Colon (tissue), 2 donors: Measurements from ENCODE around the gene FOXF1.

ENCODE experiments used
- FAIRE-seq: peaks from 2 replicates; lab custom pipeline; 2012; peaks lifted over from hg19 to GRCh38; lab: Jason Lieb, UNC
- donor health status: control.
- donor health status: control.

Gene FOXF1

GRCh38 chr16:86534779-86535615 lies 24.7 kb downstream of the FOXF1 start:
- no peak for FAIRE-seq

- no peak for FAIRE-seq
These were observed 26.3 kb downstream of the FOXF1 start for GRCh38 chr16:86536621-86537020.

- FAIRE-seq = no peak
These were observed 27.2 kb downstream of the FOXF1 start for GRCh38 chr16:86537486-86537885.

GRCh38 chr16:86538196-86538780 lies 28.0 kb downstream of the FOXF1 start:
- FAIRE-seq = no peak

GRCh38 chr16:86540894-86541293 lies 30.6 kb downstream of the FOXF1 start:
- FAIRE-seq = no peak

- FAIRE-seq = no peak
These were observed 31.2 kb downstream of the FOXF1 start for GRCh38 chr16:86541560-86541959.

- no peak for FAIRE-seq
These were observed 32.7 kb downstream of the FOXF1 start for GRCh38 chr16:86542756-86543750.

GRCh38 chr16:86545481-86545880 lies 35.2 kb downstream of the FOXF1 start:
- FAIRE-seq = no peak

- no peak for FAIRE-seq
These were observed 35.8 kb downstream of the FOXF1 start for GRCh38 chr16:86545954-86546637.

- no peak for FAIRE-seq
These were observed 36.3 kb downstream of the FOXF1 start for GRCh38 chr16:86546638-86547013.

- FAIRE-seq = no peak
These were observed 37.0 kb downstream of the FOXF1 start for GRCh38 chr16:86547286-86547685.

GRCh38 chr16:86549076-86549892 lies 39.0 kb downstream of the FOXF1 start:
- no peak for FAIRE-seq

- no peak for FAIRE-seq
These were observed 39.5 kb downstream of the FOXF1 start for GRCh38 chr16:86549893-86550190.

GRCh38 chr16:86550281-86550680 lies 40.0 kb downstream of the FOXF1 start:
- FAIRE-seq = no peak

GRCh38 chr16:86553356-86553755 lies 43.0 kb downstream of the FOXF1 start:
- FAIRE-seq = no peak

- FAIRE-seq = no peak
These were observed 44.2 kb downstream of the FOXF1 start for GRCh38 chr16:86554599-86554916.

GRCh38 chr16:86554917-86555703 lies 44.8 kb downstream of the FOXF1 start, which contains the start of gene MTHFSD:
MTHFSD (minus strand) TSS chr16:86555235; CDS start chr16:86555184, 51 bp downstream.
- no peak for FAIRE-seq

- no peak for FAIRE-seq
These were observed 45.4 kb downstream of the FOXF1 start for GRCh38 chr16:86555704-86556075.

- no peak for FAIRE-seq
These were observed 46.2 kb downstream of the FOXF1 start for GRCh38 chr16:86556576-86556975.

- FAIRE-seq = no peak
These were observed 47.3 kb downstream of the FOXF1 start for GRCh38 chr16:86557587-86557986.
